GM12872 (cell line): Measurements from ENCODE around the gene ISG15.

Experiments
- CTCF ChIP-seq: IDR thresholded peaks from 3 replicates; pipeline ENCODE4 v1.5.1; 2011; ENCODE audit warnings: low read depth, mild to moderate bottlenecking, low read length, moderate library complexity; ENCODE audit not compliant: insufficient read depth

Gene ISG15

GRCh38 chr1:1050577-1051052, 37.3 kb downstream of the ISG15 start:
- no peak for TF ChIP-seq CTCF

- no peak for TF ChIP-seq CTCF
Observed at GRCh38 chr1:1051127-1051810, 38.0 kb downstream of the ISG15 start.

- no peak for TF ChIP-seq CTCF
Observed at GRCh38 chr1:1052003-1052840, 38.9 kb downstream of the ISG15 start.

- TF ChIP-seq CTCF, result no peak
Observed at GRCh38 chr1:1053022-1053421, 39.7 kb downstream of the ISG15 start.

- TF ChIP-seq CTCF, result no peak
Observed at GRCh38 chr1:1053682-1054081, 40.4 kb downstream of the ISG15 start.

GRCh38 chr1:1054099-1054700, 40.9 kb downstream of the ISG15 start:
- TF ChIP-seq CTCF, result no peak

- no peak for TF ChIP-seq CTCF
Observed at GRCh38 chr1:1054971-1055370, 41.7 kb downstream of the ISG15 start.
